NB4 (cell line): ENCODE results near the gene MGRN1.

Source experiments
- DNase-seq: peaks from one replicate; pipeline ENCODE4 v3.0.0; 2010; ENCODE audit warnings: low read depth
- H3K4me3 ChIP-seq: one replicate; pipeline ENCODE4 v1.5.1; 2011; ENCODE audit warnings: mild to moderate bottlenecking, low read depth, low read length, moderate library complexity
- MAX ChIP-seq: IDR thresholded peaks from 2 replicates; pipeline ENCODE4 v1.6.1; 2011; ENCODE audit warnings: low read depth, low read length
- MYC ChIP-seq: IDR thresholded peaks from 2 replicates; pipeline ENCODE4 v1.6.1; 2011; ENCODE audit warnings: low read depth, low read length
- POLR2A ChIP-seq: IDR thresholded peaks from 2 replicates; pipeline ENCODE4 v1.6.1; 2011; ENCODE audit warnings: mild to moderate bottlenecking; ENCODE audit not compliant: insufficient read length; ENCODE audit errors: extremely low read depth
- TF ChIP-seq, protein P1 (sequence below): IDR thresholded peaks from one replicate; pipeline ENCODE4 v1.5.1; 2012; ENCODE audit warnings: low read depth, low read length

MGRN1 gene

DNA sequence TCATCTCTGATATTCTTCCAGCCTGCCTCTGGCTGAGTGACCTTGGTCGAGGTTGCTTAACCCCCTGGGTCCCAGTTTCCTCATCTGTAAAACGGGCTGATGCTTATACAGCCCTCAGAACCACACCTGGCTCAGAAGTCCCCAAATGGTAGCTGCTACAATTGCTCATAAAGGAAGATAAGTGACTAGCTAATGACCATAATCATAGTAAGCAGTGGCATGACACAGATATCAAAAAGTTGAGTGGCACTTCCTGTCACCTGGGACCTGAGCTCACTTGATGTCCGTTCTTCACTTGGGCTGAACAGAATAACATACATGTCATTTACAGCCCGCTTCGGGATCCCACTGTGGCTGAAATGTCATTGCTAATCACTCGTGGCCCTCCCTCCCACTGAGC lies 1.8 kb downstream of the MGRN1 start:
- no peak overlapping the region for H3K4me3 ChIP-seq
- DNase-seq, result no peak
- TF ChIP-seq MAX (no peak), MYC (no peak), POLR2A (no peak)
- TF ChIP-seq, protein P1, sequence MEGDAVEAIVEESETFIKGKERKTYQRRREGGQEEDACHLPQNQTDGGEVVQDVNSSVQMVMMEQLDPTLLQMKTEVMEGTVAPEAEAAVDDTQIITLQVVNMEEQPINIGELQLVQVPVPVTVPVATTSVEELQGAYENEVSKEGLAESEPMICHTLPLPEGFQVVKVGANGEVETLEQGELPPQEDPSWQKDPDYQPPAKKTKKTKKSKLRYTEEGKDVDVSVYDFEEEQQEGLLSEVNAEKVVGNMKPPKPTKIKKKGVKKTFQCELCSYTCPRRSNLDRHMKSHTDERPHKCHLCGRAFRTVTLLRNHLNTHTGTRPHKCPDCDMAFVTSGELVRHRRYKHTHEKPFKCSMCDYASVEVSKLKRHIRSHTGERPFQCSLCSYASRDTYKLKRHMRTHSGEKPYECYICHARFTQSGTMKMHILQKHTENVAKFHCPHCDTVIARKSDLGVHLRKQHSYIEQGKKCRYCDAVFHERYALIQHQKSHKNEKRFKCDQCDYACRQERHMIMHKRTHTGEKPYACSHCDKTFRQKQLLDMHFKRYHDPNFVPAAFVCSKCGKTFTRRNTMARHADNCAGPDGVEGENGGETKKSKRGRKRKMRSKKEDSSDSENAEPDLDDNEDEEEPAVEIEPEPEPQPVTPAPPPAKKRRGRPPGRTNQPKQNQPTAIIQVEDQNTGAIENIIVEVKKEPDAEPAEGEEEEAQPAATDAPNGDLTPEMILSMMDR, result no peak

- H3K4me3 ChIP-seq, result no peak overlapping the region
These were observed 3.7 kb downstream of the MGRN1 start for GRCh38 chr16:4628283-4628682.

GRCh38 chr16:4631444-4631843 lies 6.8 kb downstream of the MGRN1 start:
- TF ChIP-seq, protein P1, result no peak
- TF ChIP-seq MYC (no peak), MAX (no peak), POLR2A (no peak)
- H3K4me3 ChIP-seq, result no peak overlapping the region
- no peak for DNase-seq

More at GRCh38 chr16:4628283-4628682, 3.7 kb downstream of the MGRN1 start:
- TF ChIP-seq MYC, result no peak
- TF ChIP-seq, protein P1, result no peak
- no peak for TF ChIP-seq MAX
- DNase-seq, result peak; percentile 34

DNA sequence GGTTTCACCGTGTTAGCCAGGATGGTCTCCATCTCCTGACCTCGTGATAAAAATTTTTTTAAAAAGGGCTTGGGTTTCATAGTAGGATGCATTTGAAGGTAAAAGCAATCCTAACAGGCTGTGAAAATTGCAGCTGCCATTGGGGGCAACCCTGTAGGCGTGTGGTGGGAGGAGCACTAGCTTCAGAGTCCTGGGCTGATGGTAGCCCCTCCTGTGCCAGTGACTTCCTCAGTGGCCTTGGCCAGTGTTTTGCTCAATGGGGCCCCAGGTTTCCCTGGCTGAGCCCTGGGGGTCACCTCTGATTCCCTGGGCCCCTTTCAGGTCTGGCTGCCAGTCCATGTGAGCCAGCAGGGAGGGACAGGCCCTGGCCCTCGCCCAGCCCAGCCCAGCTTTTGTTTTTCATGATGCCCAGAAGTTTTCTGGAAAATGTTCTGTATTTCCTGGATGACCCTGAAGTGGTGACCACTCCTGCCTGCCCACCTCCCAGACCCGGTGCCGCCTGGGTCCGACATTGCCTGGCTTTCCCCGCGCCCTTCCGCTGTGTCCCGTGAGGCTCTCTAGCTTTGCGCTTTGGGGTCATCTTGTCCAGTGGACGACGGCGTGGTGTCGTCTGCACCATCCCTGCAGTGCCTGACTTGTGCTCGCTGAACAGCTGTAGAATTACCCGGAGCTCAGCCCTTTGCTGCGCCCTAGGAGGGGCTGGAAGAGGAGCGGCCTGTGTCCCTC lies 9.4 kb downstream of the MGRN1 start:
- DNase-seq, result no peak
- TF ChIP-seq MAX (no peak), POLR2A (no peak), MYC (no peak)
- TF ChIP-seq, protein P1, result no peak
- H3K4me3 ChIP-seq, result no peak overlapping the region

DNA sequence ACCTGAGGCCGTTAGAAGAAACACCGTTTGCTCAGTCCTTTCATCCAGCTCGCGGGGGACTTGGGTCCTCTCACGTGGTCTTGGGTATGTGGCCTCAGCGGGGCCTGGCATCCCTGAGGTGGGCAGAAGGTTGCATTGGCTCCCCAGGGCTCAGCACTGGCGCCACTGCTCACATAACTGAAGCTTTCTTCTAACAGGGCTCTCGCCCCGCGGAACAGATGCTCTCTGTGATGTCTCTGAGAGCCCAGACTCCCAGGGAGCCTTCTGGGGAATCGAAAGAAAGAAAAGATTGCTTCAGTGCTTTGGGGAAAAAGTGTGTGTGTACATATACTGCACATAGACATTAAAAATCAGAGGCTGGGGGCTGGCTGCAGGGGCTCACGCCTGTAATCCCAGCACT lies 10.1 kb downstream of the MGRN1 start:
- no peak overlapping the region for H3K4me3 ChIP-seq
- DNase-seq, result no peak
- TF ChIP-seq MAX, result no peak
- TF ChIP-seq MYC, result no peak
- TF ChIP-seq, protein P1, result no peak
- TF ChIP-seq POLR2A, result no peak
